DND-41 (cell line): ENCODE data around the gene METAP1D.

Experiments used
- EZH2 ChIP-seq: IDR thresholded peaks from 3 replicates; pipeline ENCODE4 v1.6.1; 2012; ENCODE audit warnings: borderline replicate concordance, low read depth, mild to moderate bottlenecking, moderate library complexity, low read length, inconsistent platforms; ENCODE audit not compliant: severe bottlenecking
- TF ChIP-seq, protein P1 (sequence below): IDR thresholded peaks from 2 replicates; pipeline ENCODE4 v1.5.1; 2012; ENCODE audit warnings: borderline replicate concordance, low read length, moderate library complexity, mild to moderate bottlenecking; ENCODE audit not compliant: poor library complexity, severe bottlenecking; ENCODE audit errors: extremely low read depth

- TF ChIP-seq, protein P1, sequence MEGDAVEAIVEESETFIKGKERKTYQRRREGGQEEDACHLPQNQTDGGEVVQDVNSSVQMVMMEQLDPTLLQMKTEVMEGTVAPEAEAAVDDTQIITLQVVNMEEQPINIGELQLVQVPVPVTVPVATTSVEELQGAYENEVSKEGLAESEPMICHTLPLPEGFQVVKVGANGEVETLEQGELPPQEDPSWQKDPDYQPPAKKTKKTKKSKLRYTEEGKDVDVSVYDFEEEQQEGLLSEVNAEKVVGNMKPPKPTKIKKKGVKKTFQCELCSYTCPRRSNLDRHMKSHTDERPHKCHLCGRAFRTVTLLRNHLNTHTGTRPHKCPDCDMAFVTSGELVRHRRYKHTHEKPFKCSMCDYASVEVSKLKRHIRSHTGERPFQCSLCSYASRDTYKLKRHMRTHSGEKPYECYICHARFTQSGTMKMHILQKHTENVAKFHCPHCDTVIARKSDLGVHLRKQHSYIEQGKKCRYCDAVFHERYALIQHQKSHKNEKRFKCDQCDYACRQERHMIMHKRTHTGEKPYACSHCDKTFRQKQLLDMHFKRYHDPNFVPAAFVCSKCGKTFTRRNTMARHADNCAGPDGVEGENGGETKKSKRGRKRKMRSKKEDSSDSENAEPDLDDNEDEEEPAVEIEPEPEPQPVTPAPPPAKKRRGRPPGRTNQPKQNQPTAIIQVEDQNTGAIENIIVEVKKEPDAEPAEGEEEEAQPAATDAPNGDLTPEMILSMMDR: no peak
- TF ChIP-seq EZH2: no peak
Measured at GRCh38 chr2:172011812-172012575, 12.2 kb downstream of the METAP1D start.
